ENCODE measurements around the gene CMPK1.

DNA sequence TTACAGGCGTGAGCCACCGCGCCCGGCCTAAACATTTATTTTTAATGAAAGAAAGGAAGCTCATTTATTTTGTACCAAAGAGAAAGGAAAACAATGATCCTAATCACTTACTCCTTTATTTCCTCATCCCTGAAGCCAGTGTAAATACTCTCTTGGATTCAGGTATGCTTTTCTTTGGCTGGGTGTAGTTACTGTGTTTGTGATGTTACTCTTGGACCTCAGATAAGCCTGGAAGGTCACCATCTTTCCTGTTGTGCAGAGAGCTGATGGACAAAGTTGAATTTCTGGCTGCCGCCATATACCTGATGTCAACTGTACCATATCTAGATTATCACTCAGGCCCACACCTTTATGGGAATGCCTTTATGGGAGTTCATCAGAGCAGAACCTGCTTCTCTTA lies 47.1 kb downstream of the CMPK1 start:
- TF ChIP-seq, protein P1, sequence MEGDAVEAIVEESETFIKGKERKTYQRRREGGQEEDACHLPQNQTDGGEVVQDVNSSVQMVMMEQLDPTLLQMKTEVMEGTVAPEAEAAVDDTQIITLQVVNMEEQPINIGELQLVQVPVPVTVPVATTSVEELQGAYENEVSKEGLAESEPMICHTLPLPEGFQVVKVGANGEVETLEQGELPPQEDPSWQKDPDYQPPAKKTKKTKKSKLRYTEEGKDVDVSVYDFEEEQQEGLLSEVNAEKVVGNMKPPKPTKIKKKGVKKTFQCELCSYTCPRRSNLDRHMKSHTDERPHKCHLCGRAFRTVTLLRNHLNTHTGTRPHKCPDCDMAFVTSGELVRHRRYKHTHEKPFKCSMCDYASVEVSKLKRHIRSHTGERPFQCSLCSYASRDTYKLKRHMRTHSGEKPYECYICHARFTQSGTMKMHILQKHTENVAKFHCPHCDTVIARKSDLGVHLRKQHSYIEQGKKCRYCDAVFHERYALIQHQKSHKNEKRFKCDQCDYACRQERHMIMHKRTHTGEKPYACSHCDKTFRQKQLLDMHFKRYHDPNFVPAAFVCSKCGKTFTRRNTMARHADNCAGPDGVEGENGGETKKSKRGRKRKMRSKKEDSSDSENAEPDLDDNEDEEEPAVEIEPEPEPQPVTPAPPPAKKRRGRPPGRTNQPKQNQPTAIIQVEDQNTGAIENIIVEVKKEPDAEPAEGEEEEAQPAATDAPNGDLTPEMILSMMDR (conservative IDR thresholded peaks at IDR 0.05 in 1 of 2, IDR thresholded peaks at IDR 0.05 in 1 of 2; ENCODE audit: low read depth in 1 of 2, low read length in 2 of 2) = no peak
- no peak for TF ChIP-seq EZH2 (IDR thresholded peaks at IDR 0.05; ENCODE audit: low read length, missing control alignments)
